Left cardiac atrium (tissue), 4 donors: ENCODE measurements around the gene SEPTIN11. TPM values are rescaled to one million over a fixed set of nuclear protein-coding genes. Genes with fewer than 3 reads are reported as not detected.

Experiments used
- ATAC-seq, 2 donors: fragments of 200-7000 bp; cut with Tn5 transposase; one replicate each; pipeline ENCODE4 v1.9.1; 2020; ENCODE audit warnings: mild to moderate bottlenecking in 2 of 2, moderate library complexity in 2 of 2
- DNase-seq: peaks from one replicate; pipeline ENCODE4 v3.0.0-alpha.2; 2020
- intact Hi-C, 2 donors: fragments of 100-400 bp; cut with DNase I; formaldehyde crosslinking; loops; one replicate each; pipeline versions ENCODE4 v1.14.1 to v1.15.1; 2022 to 2023
- total RNA-seq, 2 donors: library from RNA; stranded (reverse); fragmentation: NEBNext Ultra II Directional; extraction: Animal tissue kit (Norgen Biotek cat#: 25700); gene quantifications; one replicate each; pipeline ENCODE4 v1.2.1, GENCODE V29; 2021
- donor health status: DM: no; HTN: yes; CAD: no.
- donor health status: DM: no; HTN: yes; CAD: no; lungs with severe emphysema.
- donor health status: DM: yes; HTN: yes; CAD: no.
- donor health status: Dilated cardiomyopathy.

The SEPTIN11 gene
- total RNA-seq, 2 donors from 2014 or later: 59.6 to 65.6 TPM

DNA sequence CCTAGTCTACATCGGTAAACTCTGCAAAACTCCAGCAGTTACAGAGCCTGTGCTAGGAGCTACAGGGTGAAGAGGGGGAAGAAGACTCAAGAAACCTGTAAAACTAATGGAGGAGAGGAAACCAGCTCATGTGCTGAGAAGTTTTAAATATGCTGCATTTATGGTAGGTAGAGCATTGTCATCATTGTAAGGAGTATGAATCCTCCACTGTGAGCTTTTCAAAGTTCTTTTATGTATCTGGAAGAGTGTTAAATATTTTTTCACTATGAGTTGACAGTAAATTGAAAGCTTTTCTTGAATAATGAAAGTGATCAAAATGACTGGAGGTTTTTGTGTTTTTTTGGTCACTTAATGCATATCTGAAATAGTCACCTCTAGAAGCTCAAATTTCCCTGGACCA is 46.2 kb downstream of the SEPTIN11 start:
- DNase-seq (no peak), ATAC-seq (no peak)
- intact Hi-C loops: no loop called here

DNA sequence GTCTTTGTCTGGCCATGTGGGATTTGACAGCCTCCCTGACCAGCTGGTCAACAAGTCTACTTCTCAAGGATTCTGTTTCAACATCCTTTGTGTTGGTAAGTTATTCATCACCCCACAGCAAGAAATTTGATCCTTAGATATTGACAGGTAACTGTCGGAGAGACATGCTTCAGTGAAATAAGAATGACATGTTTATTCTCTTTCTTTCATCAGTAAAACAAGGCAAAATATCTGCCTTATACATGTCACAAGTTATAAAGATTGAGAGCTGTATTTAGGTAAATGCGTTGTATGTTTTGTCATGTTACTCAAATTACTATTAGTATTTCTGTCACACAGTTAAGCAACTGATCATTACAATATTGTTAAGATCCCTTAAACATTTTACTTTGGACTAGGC is 46.9 kb downstream of the SEPTIN11 start:
- DNase-seq (no peak), ATAC-seq (no peak)
- intact Hi-C loops: no loop called here

DNA sequence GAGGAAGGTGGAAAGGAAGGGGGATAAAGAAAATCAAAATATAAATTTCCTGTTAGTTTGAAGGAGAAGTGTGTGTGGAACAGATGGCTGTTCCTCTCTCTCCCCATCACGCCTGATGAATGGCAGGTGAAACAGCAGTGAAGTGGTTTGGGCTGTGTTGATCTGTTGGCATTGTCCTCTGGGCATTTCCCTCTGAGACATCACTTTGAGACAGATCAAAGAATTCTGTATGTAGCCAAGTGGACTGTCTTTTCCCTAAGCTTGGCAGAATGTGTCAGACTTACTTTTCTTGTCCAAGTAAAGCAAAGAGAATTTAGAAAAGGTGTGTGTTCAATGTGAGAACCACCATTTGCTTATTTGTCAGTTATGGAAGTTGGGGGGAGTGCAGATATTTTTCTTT is 47.5 kb downstream of the SEPTIN11 start:
- DNase-seq (no peak), ATAC-seq (no peak)
- intact Hi-C loops: no loop called here

DNA sequence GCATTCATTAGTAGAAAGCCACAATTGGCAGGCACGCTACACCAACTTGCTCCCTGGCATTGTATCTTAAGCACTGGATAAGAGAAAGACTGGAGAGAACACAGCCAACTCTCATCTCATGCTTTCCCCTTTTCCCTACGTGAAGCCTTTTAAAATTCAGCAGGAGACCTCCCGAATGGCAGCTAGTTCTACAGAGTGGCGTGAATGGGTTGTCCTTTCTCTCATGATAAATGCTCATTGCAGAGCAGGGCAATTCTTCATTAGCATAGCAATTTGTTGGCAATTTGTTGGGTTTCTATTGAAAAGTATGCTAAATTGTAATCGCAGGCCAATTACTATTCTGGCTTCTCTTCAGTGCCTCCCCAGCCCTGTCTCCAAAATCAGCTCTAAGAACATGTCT is 48.0 kb downstream of the SEPTIN11 start:
- no peak for DNase-seq
- no peak for ATAC-seq
- intact Hi-C loops: no loop called here

DNA sequence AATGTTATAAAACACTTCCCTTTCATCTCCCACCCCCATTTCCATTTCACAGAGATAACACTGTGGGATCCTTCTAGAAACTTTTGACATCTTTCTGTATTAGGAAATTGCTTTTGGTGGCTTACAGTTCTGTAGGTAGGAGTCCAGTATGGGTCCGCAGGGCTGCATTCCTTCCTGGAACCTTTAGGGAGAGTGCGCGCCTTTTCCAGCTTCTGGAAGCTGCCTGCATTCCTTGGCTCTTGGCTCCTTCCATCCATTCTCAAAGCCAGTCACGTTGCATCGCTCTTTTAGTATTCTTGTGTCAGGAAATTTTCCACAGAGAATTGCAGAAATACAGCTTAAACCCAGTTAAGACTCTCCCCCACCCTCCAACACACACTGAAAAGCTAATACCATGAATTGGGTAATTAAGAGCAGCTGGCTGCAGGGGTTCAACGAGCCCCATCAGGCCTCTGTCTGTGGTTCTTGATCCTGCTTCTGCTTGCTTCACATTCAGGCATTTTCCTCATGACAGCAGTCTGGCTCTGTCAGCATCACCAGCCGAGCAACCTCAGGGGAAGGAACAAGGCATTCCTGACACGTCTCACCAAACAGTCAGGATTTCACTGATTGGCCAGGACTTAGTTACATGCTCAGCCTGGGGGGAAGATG is 48.8 kb downstream of the SEPTIN11 start:
- DNase-seq (no peak), ATAC-seq (peak; percentile 23 to 82)
- intact Hi-C loops: no loop called here

Other genes starting within 250 kb of the SEPTIN11 start
- not detected for gene SOWAHB, start 51.6 kb upstream of the SEPTIN11 start, total RNA-seq
- gene CCNI, start 126.2 kb downstream of the SEPTIN11 start, total RNA-seq: 100 to 1,000 TPM; 255 to 307 TPM
- 10 to 100 TPM in 1 of 2 donors, 1 to 10 TPM in 1; 7.7 to 18.6 TPM for gene CCNG2, start 207.5 kb downstream of the SEPTIN11 start, total RNA-seq